ENCODE data around the gene ATP5F1C.

GRCh38 chr10:7768417-7768816 lies 19.6 kb upstream of the ATP5F1C start:
- TF ChIP-seq CTCF (IDR thresholded peaks at IDR 0.05 in 4 of 5, conservative IDR thresholded peaks at IDR 0.05 in 1 of 5) (no peak), POLR2A (IDR thresholded peaks at IDR 0.05) (no peak)
